Panc1 (cell line): ENCODE data around the gene UPF1. TPM values are rescaled to one million over a fixed set of nuclear protein-coding genes. Genes with fewer than 3 reads are reported as not detected.

Source experiments
- ATAC-seq: fragments of 200-7000 bp; cut with Tn5 transposase; 2 replicates; pipeline ENCODE4 v1.9.1; 2020; ENCODE audit warnings: mild to moderate bottlenecking, moderate library complexity
- BruUV-seq: library from RNA; stranded (reverse); fragments of 400-500 nt; replicated peaks from 2 replicates; lab custom pipeline; 2021; lab: Mats Ljungman, UMichigan
- CTCF ChIA-PET: fragments of 300-600 bp; sonication (Branson Sonifier 250); formaldehyde crosslinking; loops from one replicate; lab custom pipeline; 2022; ENCODE audit warnings: antibody characterized with exemption; lab: Charles Lee
- POLR2A ChIA-PET: fragments of 300-600 bp; sonication (Branson Sonifier 250); formaldehyde crosslinking; loops from one replicate; lab custom pipeline; 2022; ENCODE audit warnings: antibody characterized with exemption; lab: Charles Lee
- DNase-seq: peaks from one replicate; pipeline ENCODE4 v3.0.0-alpha.2; 2010; ENCODE audit warnings: low read depth, low spot score
- H3K27ac ChIP-seq: 2 replicates; pipeline ENCODE4 v1.5.1; 2011; ENCODE audit warnings: mild to moderate bottlenecking, low read length, inconsistent platforms
- H3K27me3 ChIP-seq: fragments of 200-500 bp; sonication (Bioruptor generic); 2 replicates; pipeline ENCODE4 v1.6.0; 2014; ENCODE audit warnings: low read length, inconsistent platforms; ENCODE audit not compliant: control insufficient read depth, insufficient read depth
- H3K36me3 ChIP-seq: fragments of 200-500 bp; sonication (Bioruptor generic); 2 replicates; pipeline ENCODE4 v1.5.1; 2014; ENCODE audit warnings: inconsistent platforms, mild to moderate bottlenecking, low read length, moderate library complexity; ENCODE audit not compliant: control insufficient read depth, insufficient read depth
- H3K4me1 ChIP-seq: 2 replicates; pipeline ENCODE4 v1.5.1; 2011; ENCODE audit warnings: inconsistent platforms, mild to moderate bottlenecking, low read length, moderate library complexity; ENCODE audit not compliant: control insufficient read depth, insufficient read depth
- H3K4me3 ChIP-seq, 2 experiments: 2 replicates each; pipeline ENCODE4 v1.5.1; 2011 to 2012; ENCODE audit warnings: low read depth in 2 of 2, low read length in 2 of 2, mild to moderate bottlenecking in 2 of 2, inconsistent platforms in 1 of 2, moderate library complexity in 1 of 2
- H3K9me3 ChIP-seq: fragments of 200-500 bp; sonication (Bioruptor generic); 2 replicates; pipeline ENCODE4 v1.5.1; 2014; ENCODE audit warnings: low read depth, mild to moderate bottlenecking, inconsistent platforms, low read length, moderate library complexity; ENCODE audit not compliant: control insufficient read depth, insufficient read depth
- CTCF ChIP-seq: fragments of 450-650 bp; IDR thresholded peaks from 2 replicates; pipeline ENCODE4 v1.5.1; 2017; ENCODE audit warnings: mild to moderate bottlenecking
- POLR2AphosphoS5 ChIP-seq: IDR thresholded peaks from 2 replicates; pipeline ENCODE4 v1.6.1; 2012; ENCODE audit warnings: mild to moderate bottlenecking, low read depth, low read length, moderate library complexity
- REST ChIP-seq, 2 experiments: IDR thresholded peaks; 2 replicates each; pipeline ENCODE4 v1.6.1; 2011 to 2012; ENCODE audit warnings: low read depth in 2 of 2, control low read depth in 1 of 2, low read length in 1 of 2, mild to moderate bottlenecking in 1 of 2, moderate library complexity in 1 of 2; ENCODE audit not compliant: insufficient read depth in 1 of 2
- SIN3A ChIP-seq: IDR thresholded peaks from 2 replicates; pipeline ENCODE4 v1.6.1; 2012; ENCODE audit warnings: low read depth, mild to moderate bottlenecking, low read length, moderate library complexity, borderline replicate concordance; ENCODE audit not compliant: insufficient read depth
- TCF7L2 ChIP-seq: IDR thresholded peaks from 2 replicates; pipeline ENCODE4 v1.6.1; 2011; ENCODE audit warnings: mild to moderate bottlenecking, low read depth, low read length, inconsistent platforms
- in situ Hi-C: cut with HindIII; loops from 2 replicates; pipeline ENCODE4 v1.10.0; 2016; ENCODE audit warnings: low sequenced_read_pairs, low pct_unique_long_range_greater_than_20kb
- intact Hi-C: fragments of 100-400 bp; cut with micrococcal nuclease; formaldehyde crosslinking; loops from one replicate; pipeline ENCODE4 v1.10.0; 2022; ENCODE audit not compliant: unreplicated experiment
- total RNA-seq: library from RNA; stranded (reverse); gene quantifications from one replicate; pipeline ENCODE4 v1.2.1, GENCODE V29; 2021; ENCODE audit not compliant: unreplicated experiment

UPF1 gene
- total RNA-seq, 1 experiment from 2014 or later = 62.2 TPM

GRCh38 chr19:18883526-18884304, 52.0 kb downstream of the UPF1 start:
- in situ Hi-C loops = no loop called here
- ChIA-PET POLR2A (no interaction called here), CTCF (no interaction called here)
- intact Hi-C loops = no loop called here
- no peaks in the 10 kb centered on the region for H3K9me3 ChIP-seq
- TF ChIP-seq SIN3A (no peak), CTCF (no peak), REST (IDR thresholded peaks at IDR 0.05; ENCODE audit: insufficient read depth in 1 of 2, low read depth in 2 of 2, low read length in 1 of 2) (no peak)
- no peaks in the 10 kb centered on the region for H3K36me3 ChIP-seq
- H3K27ac ChIP-seq = no peak overlapping the region
- no peak overlapping the region for H3K4me3 ChIP-seq
- no peaks in the 10 kb centered on the region for H3K27me3 ChIP-seq
- ATAC-seq = no peak
- no TSS peak for BruUV-seq
- H3K4me1 ChIP-seq = no peaks in the 10 kb centered on the region
- no peak for DNase-seq

- no peak for DNase-seq
- H3K27me3 ChIP-seq = no peaks in the 10 kb centered on the region
- no peak for ATAC-seq
- intact Hi-C loops = no loop called here
- H3K4me3 ChIP-seq = no peak overlapping the region
- no peaks in the 10 kb centered on the region for H3K9me3 ChIP-seq
- in situ Hi-C loops = no loop called here
- H3K4me1 ChIP-seq = no peaks in the 10 kb centered on the region
- no peak overlapping the region for H3K27ac ChIP-seq
- CTCF ChIA-PET = no interaction called here
- no TSS peak for BruUV-seq
- POLR2A ChIA-PET = no interaction called here
- no peaks in the 10 kb centered on the region for H3K36me3 ChIP-seq
- no peak for TF ChIP-seq CTCF
- no peak for TF ChIP-seq SIN3A
- no peak for TF ChIP-seq POLR2AphosphoS5
- TF ChIP-seq TCF7L2 = no peak
- TF ChIP-seq REST (IDR thresholded peaks at IDR 0.05; ENCODE audit: insufficient read depth in 1 of 2, low read depth in 2 of 2, low read length in 1 of 2) = no peak
Measured at GRCh38 chr19:18886972-18887371, 55.2 kb downstream of the UPF1 start.
